ENCODE data around the gene AQP1.

Gene AQP1

GRCh38 chr7:30970594-30971094, 59.0 kb downstream of the AQP1 start:
- no peak for ATAC-seq
- no peak for TF ChIP-seq GLIS3 (CRISPR knock-in tag; IDR thresholded peaks at IDR 0.05)

- TF ChIP-seq SNAI2 (CRISPR knock-in tag; IDR thresholded peaks at IDR 0.05) (no peak), PPARA (CRISPR knock-in tag; IDR thresholded peaks at IDR 0.05; ENCODE audit: borderline replicate concordance) (no peak), OSR1 (CRISPR knock-in tag; IDR thresholded peaks at IDR 0.05) (no peak), ZC3H10 (CRISPR knock-in tag; IDR thresholded peaks at IDR 0.05) (no peak), CREB5 (CRISPR knock-in tag; IDR thresholded peaks at IDR 0.05; ENCODE audit: low read depth) (no peak), POU6F1 (CRISPR knock-in tag; IDR thresholded peaks at IDR 0.05; ENCODE audit: borderline replicate concordance, low read depth) (no peak), TCF4 (CRISPR knock-in tag; IDR thresholded peaks at IDR 0.05; ENCODE audit: borderline replicate concordance) (no peak), ESRRG (CRISPR knock-in tag; IDR thresholded peaks at IDR 0.05) (no peak), TOX (CRISPR knock-in tag; IDR thresholded peaks at IDR 0.05; ENCODE audit: borderline replicate concordance) (no peak), BACH2 (CRISPR knock-in tag; IDR thresholded peaks at IDR 0.05; ENCODE audit: borderline replicate concordance) (no peak), GLIS3 (CRISPR knock-in tag; IDR thresholded peaks at IDR 0.05) (no peak), ISL1 (CRISPR knock-in tag; IDR thresholded peaks at IDR 0.05) (no peak), ZFP30 (CRISPR knock-in tag; IDR thresholded peaks at IDR 0.05) (no peak), RARB (CRISPR knock-in tag; IDR thresholded peaks at IDR 0.05) (no peak), ZNF70 (CRISPR knock-in tag; IDR thresholded peaks at IDR 0.05) (no peak)
- no peak for ATAC-seq
These were observed 59.8 kb downstream of the AQP1 start for GRCh38 chr7:30971440-30971839.

GRCh38 chr7:30971840-30972563, 60.3 kb downstream of the AQP1 start:
- TF ChIP-seq GLIS3 (CRISPR knock-in tag; IDR thresholded peaks at IDR 0.05), result no peak
- no peak for TF ChIP-seq ESRRG (CRISPR knock-in tag; IDR thresholded peaks at IDR 0.05)
- TF ChIP-seq ZFP30 (CRISPR knock-in tag; IDR thresholded peaks at IDR 0.05), result no peak
- ATAC-seq, result no peak

GRCh38 chr7:30973292-30973691, 61.6 kb downstream of the AQP1 start:
- TF ChIP-seq ZFP3 (CRISPR knock-in tag; IDR thresholded peaks at IDR 0.05) (no peak), OSR1 (CRISPR knock-in tag; IDR thresholded peaks at IDR 0.05) (no peak), PATZ1 (CRISPR knock-in tag; IDR thresholded peaks at IDR 0.05; ENCODE audit: borderline replicate concordance) (no peak), ZC3H10 (CRISPR knock-in tag; IDR thresholded peaks at IDR 0.05) (no peak), ESRRG (CRISPR knock-in tag; IDR thresholded peaks at IDR 0.05) (no peak), ZNF70 (CRISPR knock-in tag; IDR thresholded peaks at IDR 0.05) (no peak), GLIS3 (CRISPR knock-in tag; IDR thresholded peaks at IDR 0.05) (no peak), POU6F1 (CRISPR knock-in tag; IDR thresholded peaks at IDR 0.05; ENCODE audit: borderline replicate concordance, low read depth) (no peak), ZNF8 (CRISPR knock-in tag; IDR thresholded peaks at IDR 0.05) (no peak), CSRNP3 (CRISPR knock-in tag; IDR thresholded peaks at IDR 0.05) (no peak), TSHZ2 (CRISPR knock-in tag; IDR thresholded peaks at IDR 0.05) (no peak), ZFP30 (CRISPR knock-in tag; IDR thresholded peaks at IDR 0.05) (no peak), ISL1 (CRISPR knock-in tag; IDR thresholded peaks at IDR 0.05) (no peak)
- ATAC-seq, result no peak
